Motor neuron (in vitro differentiated cells): Measurements from ENCODE around the gene PPARD. TPM values are rescaled to one million over a fixed set of nuclear protein-coding genes. Genes with fewer than 3 reads are reported as not detected.

Source experiments
- ATAC-seq, 8 experiments: fragments of 200-7000 bp; cut with Tn5 transposase; replicated peaks in 6 of 8; 2 replicates each; pipeline ENCODE4 v1.8.0; 2021; ENCODE audit warnings: mild to moderate bottlenecking in 8 of 8, moderate library complexity in 8 of 8
- H3K27ac ChIP-seq, 2 donors: fragments of 250-450 bp; sonication (Bioruptor Pico); 2 replicates each; pipeline ENCODE4 v1.9.0; 2021; ENCODE audit warnings: antibody characterized with exemption in 2 of 2, mild to moderate bottlenecking in 2 of 2, moderate library complexity in 1 of 2
- H3K4me1 ChIP-seq, 2 donors: fragments of 250-450 bp; sonication (Bioruptor Pico); replicated peaks in 1 of 2; 2 replicates each; pipeline ENCODE4 v1.6.1; 2021; ENCODE audit warnings: antibody characterized with exemption in 2 of 2, mild to moderate bottlenecking in 2 of 2, moderate library complexity in 1 of 2
- H3K4me3 ChIP-seq, 5 donors: fragments of 250-450 bp; sonication (Bioruptor Pico); 2 replicates each; pipeline ENCODE4 v1.9.0; 2021; ENCODE audit warnings: antibody characterized with exemption in 5 of 5, mild to moderate bottlenecking in 5 of 5, moderate library complexity in 4 of 5
- WGBS, 10 experiments: fragments of 450-650 bp; shearing (Covaris generic); methylation state at CpG; one replicate each; pipeline ENCODE4 v1.0.0; 2022; 5-methylcytosine and 5-hydroxymethylcytosine counted together
- in situ Hi-C, 9 experiments: fragments of 400-800 bp; cut with MboI; loops; one replicate each; pipeline ENCODE4 v1.15.0; 2021; ENCODE audit warnings: low sequenced_read_pairs in 9 of 9, low pct_unique_long_range_greater_than_20kb in 2 of 9; ENCODE audit not compliant: unreplicated experiment in 9 of 9
- total RNA-seq, 8 experiments: library from RNA; unstranded; fragments of 300-600 nt; gene quantifications; 2 replicates each; pipeline versions ENCODE4 v1.2.3 to v1.2.4, GENCODE V29; 2022

The PPARD gene
- total RNA-seq, 8 experiments from 2014 or later = 2.9 to 17.1 (median 8.1) TPM

GRCh38 chr6:35363293-35363750 lies 21.0 kb downstream of the PPARD start:
- no peak overlapping the region for H3K4me3 ChIP-seq
- in situ Hi-C loops = no loop called here
- peak in 6 of 8 experiments; percentile 25 to 95 (median 61) for ATAC-seq
- no peak overlapping the region for H3K27ac ChIP-seq
- 5 to 100% (median 87%) methylated on average over 1 to 4 of the region's 10 CpGs; no CpG with 5 or more reads in 4 of the 10 experiments for WGBS, 10 experiments
- H3K4me1 ChIP-seq = no peaks in the 10 kb centered on the region

GRCh38 chr6:35365594-35366203 lies 23.3 kb downstream of the PPARD start:
- ATAC-seq = no peak
- in situ Hi-C loops = no loop called here
- 80 to 100% (median 100%) methylated on average over 1 to 6 of the region's 6 CpGs; no CpG with 5 or more reads in 1 of the 10 experiments for WGBS, 10 experiments
- H3K27ac ChIP-seq = no peak overlapping the region
- H3K4me3 ChIP-seq = no peak overlapping the region
- no peaks in the 10 kb centered on the region for H3K4me1 ChIP-seq

GRCh38 chr6:35366204-35366596 lies 23.8 kb downstream of the PPARD start:
- H3K4me1 ChIP-seq = no peaks in the 10 kb centered on the region
- no peak overlapping the region for H3K4me3 ChIP-seq
- in situ Hi-C loops = no loop called here
- ATAC-seq = no peak
- no peak overlapping the region for H3K27ac ChIP-seq

DNA sequence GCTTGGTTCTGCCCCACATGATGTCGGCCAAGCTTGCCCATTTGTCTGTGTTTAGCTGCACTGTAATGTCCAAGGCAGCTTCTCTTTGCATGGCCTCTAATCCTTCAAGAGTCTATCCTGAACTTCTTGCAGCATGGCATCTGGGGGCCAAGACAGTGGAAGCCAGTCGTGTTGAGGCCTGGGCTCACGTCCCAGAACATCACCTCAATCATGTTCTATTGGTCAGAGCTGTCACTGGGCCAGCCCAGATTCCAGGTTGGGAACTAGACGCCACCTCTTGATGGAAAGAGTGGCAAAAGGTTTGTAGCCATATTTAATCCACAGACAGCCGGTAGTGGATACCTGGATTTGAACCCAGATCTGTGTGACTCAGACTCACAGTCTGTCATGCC lies 25.3 kb downstream of the PPARD start:
- no peak for ATAC-seq
- H3K27ac ChIP-seq = no peak overlapping the region
- H3K4me1 ChIP-seq = no peaks in the 10 kb centered on the region
- in situ Hi-C loops = no loop called here
- 0 to 100% (median 90%) methylated on average over 1 to 2 of the region's 5 CpGs; no CpG with 5 or more reads in 4 of the 10 experiments for WGBS, 10 experiments
- H3K4me3 ChIP-seq = no peak overlapping the region

DNA sequence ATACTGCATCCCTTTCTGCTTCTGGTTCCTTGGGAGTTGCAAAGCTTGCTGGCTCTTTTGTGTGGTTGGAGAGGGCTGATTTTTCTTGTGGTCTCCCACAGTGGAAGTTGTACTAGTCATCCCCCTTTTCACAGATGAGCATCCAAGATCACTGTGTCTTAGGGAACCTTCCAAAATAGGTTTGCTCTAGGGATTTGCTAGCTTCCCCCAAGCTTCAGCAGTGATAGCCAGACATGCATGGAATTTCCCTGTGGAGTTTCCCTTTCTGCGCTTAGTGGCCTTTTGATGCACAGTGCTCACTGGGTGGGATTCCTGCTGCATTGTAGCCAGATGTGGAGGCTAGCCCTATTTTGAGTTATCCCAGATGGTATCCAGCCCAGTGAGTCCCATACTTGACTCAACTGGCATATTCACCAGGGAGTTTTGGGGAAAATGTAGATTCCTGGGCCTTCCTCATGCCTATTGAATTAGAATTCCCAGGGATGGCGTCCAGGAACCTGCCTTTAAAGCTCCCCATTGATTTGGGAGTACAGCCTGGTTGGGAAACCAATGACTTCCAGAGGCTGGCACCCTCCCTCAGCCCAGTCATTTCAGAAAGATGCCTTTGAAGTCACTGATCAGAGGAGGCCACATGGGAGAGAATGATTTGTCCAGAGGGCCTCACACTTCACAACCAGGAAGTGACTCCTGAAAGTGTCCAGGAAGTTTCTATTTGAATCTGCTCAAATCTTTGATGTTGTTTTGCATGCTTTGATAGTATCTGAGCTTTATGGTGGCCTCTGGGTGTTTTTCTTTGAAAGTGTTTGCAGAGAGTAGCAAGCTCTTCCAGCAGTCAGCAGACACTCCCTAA lies 25.9 kb downstream of the PPARD start:
- 50 to 92% (median 79%) methylated on average over 2 of the region's 2 CpGs; no CpG with 5 or more reads in 6 of the 10 experiments for WGBS, 10 experiments
- no peak overlapping the region for H3K4me3 ChIP-seq
- no peak overlapping the region for H3K27ac ChIP-seq
- H3K4me1 ChIP-seq = no peaks in the 10 kb centered on the region
- peak in 3 of 8 experiments; percentile 68 to 91 (median 79) for ATAC-seq
- in situ Hi-C loops = no loop called here

GRCh38 chr6:35370124-35370741 lies 27.9 kb downstream of the PPARD start:
- Histone ChIP-seq H3K4me3 (no peak overlapping the region), H3K4me1 (no peaks in the 10 kb centered on the region), H3K27ac (no peak overlapping the region)
- WGBS, 10 experiments = 10 to 100% (median 85%) methylated on average over 1 to 7 of the region's 8 CpGs; no CpG with 5 or more reads in 2 of the 10 experiments
- peak in 3 of 8 experiments; percentile 40 to 63 (median 47) for ATAC-seq
- in situ Hi-C loops = no loop called here

DNA sequence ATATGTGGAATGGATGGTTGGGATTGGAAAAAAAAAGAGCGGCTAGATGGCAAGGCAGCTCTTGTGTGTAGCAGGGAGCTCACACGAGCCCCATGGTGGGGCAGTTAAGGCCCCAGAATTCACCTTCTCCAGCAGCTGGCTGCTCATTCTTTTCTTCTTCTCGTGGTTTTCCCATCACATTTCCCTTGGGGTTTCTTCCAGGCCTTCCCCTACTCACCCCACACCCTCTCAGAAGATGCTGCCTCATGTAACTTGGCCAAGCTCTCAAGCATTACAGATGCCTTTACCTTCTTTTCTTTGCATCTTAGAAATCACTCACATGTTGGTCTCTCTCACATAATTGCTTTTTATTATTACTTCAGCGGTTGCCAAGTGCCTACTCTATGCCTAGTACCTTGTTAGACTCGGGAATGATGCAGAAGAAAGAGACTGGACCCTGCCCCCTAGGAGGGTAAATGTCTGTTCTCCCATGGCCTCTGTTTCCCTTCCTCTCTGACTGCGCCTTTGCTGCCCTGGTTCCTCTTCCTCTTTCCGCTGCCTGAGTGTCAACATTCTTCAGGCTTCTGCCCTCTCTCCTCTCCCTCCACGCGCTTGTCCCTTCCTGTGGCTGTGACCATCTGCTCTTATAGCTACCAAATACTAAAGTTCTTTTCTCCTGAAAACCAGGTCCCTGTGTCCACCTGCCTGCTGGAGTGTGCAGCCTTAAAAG lies 28.6 kb downstream of the PPARD start:
- Histone ChIP-seq H3K4me1 (no peaks in the 10 kb centered on the region), H3K27ac (no peak overlapping the region), H3K4me3 (no peak overlapping the region)
- in situ Hi-C loops = no loop called here
- ATAC-seq = peak in 1 of 8 experiments; percentile 4
- WGBS, 10 experiments = 67 to 100% (median 82%) methylated on average over 1 to 9 of the region's 9 CpGs

GRCh38 chr6:35371494-35372262 lies 29.3 kb downstream of the PPARD start:
- Histone ChIP-seq H3K4me3 (no peak overlapping the region), H3K27ac (no peak overlapping the region), H3K4me1 (no peaks in the 10 kb centered on the region)
- 60 to 100% (median 95%) methylated on average over 1 to 7 of the region's 8 CpGs for WGBS, 10 experiments
- no peak for ATAC-seq
- in situ Hi-C loops = no loop called here

- no peaks in the 10 kb centered on the region for H3K4me1 ChIP-seq
- no peak overlapping the region for H3K4me3 ChIP-seq
- in situ Hi-C loops = no loop called here
- no peak overlapping the region for H3K27ac ChIP-seq
- no peak for ATAC-seq
These were observed 30.3 kb downstream of the PPARD start for GRCh38 chr6:35372633-35373032.

- Histone ChIP-seq H3K4me1 (no peaks in the 10 kb centered on the region), H3K27ac (no peak overlapping the region), H3K4me3 (no peak overlapping the region)
- no peak for ATAC-seq
- in situ Hi-C loops = no loop called here
- WGBS, 10 experiments = 93 to 100% (median 100%) methylated on average over 2 of the region's 2 CpGs; no CpG with 5 or more reads in 7 of the 10 experiments
These were observed 33.9 kb downstream of the PPARD start for GRCh38 chr6:35376281-35376680.

- 68 to 98% (median 93%) methylated on average over 3 to 7 of the region's 7 CpGs; no CpG with 5 or more reads in 1 of the 10 experiments for WGBS, 10 experiments
- Histone ChIP-seq H3K4me3 (no peak overlapping the region), H3K4me1 (no peaks in the 10 kb centered on the region), H3K27ac (no peak overlapping the region)
- no peak for ATAC-seq
- in situ Hi-C loops = no loop called here
These were observed 34.6 kb downstream of the PPARD start for GRCh38 chr6:35377002-35377401.

DNA sequence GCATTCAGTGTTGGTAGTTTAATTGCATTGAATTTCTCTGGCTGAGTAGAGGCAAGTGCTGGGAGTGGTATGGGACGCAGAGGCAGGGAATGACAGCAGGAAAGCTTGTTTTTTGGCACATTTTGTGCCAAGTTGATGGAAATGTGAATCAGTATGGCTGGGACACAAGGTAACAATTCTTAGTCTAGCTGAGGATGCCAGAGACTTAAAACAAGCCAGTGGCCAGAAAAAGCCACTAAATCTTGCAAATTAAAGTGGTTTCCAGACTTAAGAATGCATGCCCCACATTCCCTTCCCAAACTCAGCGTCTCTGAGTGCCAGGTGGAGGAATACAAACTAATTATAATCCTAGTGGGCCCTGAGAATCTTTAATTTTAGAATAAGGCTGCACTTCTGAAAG lies 35.9 kb downstream of the PPARD start:
- Histone ChIP-seq H3K27ac (no peak overlapping the region), H3K4me3 (no peak overlapping the region), H3K4me1 (no peaks in the 10 kb centered on the region)
- WGBS, 10 experiments = 37 to 100% (median 74%) methylated on average over 1 to 2 of the region's 2 CpGs; no CpG with 5 or more reads in 2 of the 10 experiments
- ATAC-seq = no peak
- in situ Hi-C loops = no loop called here
